ENCODE data around the gene PPP1R14D. TPM values are rescaled to one million over a fixed set of nuclear protein-coding genes. Genes with fewer than 3 reads are reported as not detected.
A peak's percentile ranks its signal among the peaks of the same experiment; 100 is the strongest.

Gene PPP1R14D
- total RNA-seq, 4 donors from 2014 or later, result not detected

GRCh38 chr15:40812721-40813425, 15.6 kb downstream of the PPP1R14D start:
- 88 to 90% methylated on average over 11 of the region's 12 CpGs for WGBS, 2 donors
- Histone ChIP-seq H3K4me1 (peaks cover 8 to 19% of the 10 kb centered on the region in 2 donors), H3K9me3 (no peaks in the 10 kb centered on the region), H3K27me3 (no peaks in the 10 kb centered on the region), H3K27ac (no peak overlapping the region), H3K4me3 (replicated peaks in 1 of 3) (no peak overlapping the region), H3K36me3 (peaks cover 0 to 7% of the 10 kb centered on the region in 2 donors)
- TF ChIP-seq CTCF (IDR thresholded peaks at IDR 0.05) (no peak), POLR2A (IDR thresholded peaks at IDR 0.05) (no peak)
- no peak for DNase-seq
- intact Hi-C loops (cut with DNase I), result no loop called here

- Histone ChIP-seq H3K4me1 (peaks cover 10 to 19% of the 10 kb centered on the region in 2 donors), H3K36me3 (peaks cover 0 to 7% of the 10 kb centered on the region in 2 donors), H3K27me3 (no peaks in the 10 kb centered on the region), H3K4me3 (replicated peaks in 1 of 3) (no peak overlapping the region), H3K9me3 (no peaks in the 10 kb centered on the region), H3K27ac (no peak overlapping the region)
- intact Hi-C loops (cut with DNase I), result no loop called here
- 50 to 58% methylated on average over 8 of the region's 8 CpGs for WGBS, 2 donors
- TF ChIP-seq POLR2A (IDR thresholded peaks at IDR 0.05) (no peak), CTCF (IDR thresholded peaks at IDR 0.05) (no peak)
- DNase-seq, result peak in 1 of 2 donors; percentile 14
Measured at GRCh38 chr15:40808861-40809450, 19.6 kb downstream of the PPP1R14D start.

GRCh38 chr15:40807888-40808461, 20.5 kb downstream of the PPP1R14D start:
- DNase-seq, result no peak
- 23 to 63% methylated on average over 19 of the region's 19 CpGs for WGBS, 2 donors
- Histone ChIP-seq H3K27ac (peak overlapping the region in 2 of 3 donors; percentile 91 to 94), H3K36me3 (peaks cover 0 to 3% of the 10 kb centered on the region in 2 donors), H3K4me1 (peaks cover 10 to 19% of the 10 kb centered on the region in 2 donors), H3K4me3 (replicated peaks in 1 of 3) (peak overlapping the region in 2 of 3 donors; percentile 76 to 84), H3K27me3 (no peaks in the 10 kb centered on the region), H3K9me3 (no peaks in the 10 kb centered on the region)
- intact Hi-C loops (cut with DNase I), result no loop called here
- TF ChIP-seq POLR2A (IDR thresholded peaks at IDR 0.05) (no peak), CTCF (IDR thresholded peaks at IDR 0.05) (no peak)

GRCh38 chr15:40807028-40807887, 21.2 kb downstream of the PPP1R14D start, which contains the start of the genes DNAJC17 and ZFYVE19:
Gene DNAJC17 (minus strand): TSS chr15:40807473. CDS start chr15:40807446, 27 bp downstream.
Gene ZFYVE19 (plus strand): TSS chr15:40807089. CDS start chr15:40807590, 501 bp downstream.
- Histone ChIP-seq H3K27ac (peak within 1 kb of the TSS; percentile 84 to 94 (median 91)), H3K4me1 (peaks cover 10 to 19% of the 10 kb centered on the region in 2 donors), H3K9me3 (no peaks in the 10 kb centered on the region), H3K27me3 (no peaks in the 10 kb centered on the region), H3K36me3 (peaks cover 0 to 3% of the 10 kb centered on the region in 2 donors), H3K4me3 (replicated peaks in 1 of 3) (peak within 1 kb of the TSS; percentile 76 to 99 (median 84))
- intact Hi-C loops (cut with DNase I), result no loop called here
- TF ChIP-seq POLR2A (IDR thresholded peaks at IDR 0.05) (peak in 1 of 2 donors; percentile 45), CTCF (IDR thresholded peaks at IDR 0.05) (peak in 2 of 6 experiments; percentile 12 to 17)
- WGBS, 2 donors, result 0% methylated on average over 25 to 54 of the region's 64 CpGs
- peak; percentile 97 for DNase-seq

Measured in thyroid gland (tissue), 4 donors.